GM21423 (cell line): Measurements from ENCODE around the gene LCA5L.

ENCODE experiments used
- ATAC-seq: cut with Tn5 transposase; IDR thresholded peaks from one replicate; pipeline ENCODE4 v1.9.1; 2021; ENCODE audit warnings: mild to moderate bottlenecking, moderate library complexity; ENCODE audit not compliant: unreplicated experiment

Gene LCA5L

DNA sequence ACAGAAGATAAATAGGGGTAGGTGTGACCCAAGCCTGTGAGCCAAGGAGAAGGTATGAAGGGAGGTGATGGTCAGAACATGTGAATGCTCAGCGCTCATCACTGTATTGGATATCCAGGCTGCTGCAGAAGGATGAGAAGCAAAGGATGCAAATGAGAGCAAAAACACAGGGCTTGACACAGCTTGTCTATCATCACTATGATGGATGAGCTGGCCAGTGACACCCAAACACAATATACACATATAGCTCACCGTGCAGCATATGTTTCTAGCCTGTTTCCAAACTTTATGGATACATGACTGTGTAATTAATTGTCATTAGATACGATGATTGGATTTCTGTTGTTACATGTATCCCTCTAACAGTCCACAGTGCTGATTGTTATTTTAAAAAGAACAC lies 82.8 kb downstream of the LCA5L start:
- ATAC-seq = no peak

DNA sequence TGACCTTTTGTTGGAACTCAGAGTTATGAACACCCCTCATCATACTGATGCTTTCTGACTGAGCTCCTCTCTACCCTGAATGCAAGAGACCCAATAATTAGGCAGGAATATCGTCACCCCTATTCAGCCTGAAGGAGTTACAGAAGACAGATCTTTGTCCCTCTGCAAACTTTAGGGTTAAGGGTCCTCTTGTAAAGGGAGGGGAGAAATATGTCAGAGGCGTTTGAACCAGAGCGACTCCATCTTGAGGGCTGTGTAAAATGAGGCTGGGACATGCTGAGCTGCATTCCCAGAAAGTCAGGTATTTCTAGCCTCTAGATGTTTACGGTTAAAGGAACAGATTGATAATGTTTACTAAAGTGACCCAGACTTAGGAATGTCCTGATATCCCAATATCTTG lies 86.2 kb downstream of the LCA5L start:
- no peak for ATAC-seq
